Neural progenitor cell (in vitro differentiated cells): ENCODE data around the gene CRIM1.

Experiments used
- CTCF ChIP-seq: fragments of 200-600 bp; sonication (generic); IDR thresholded peaks from 2 replicates; pipeline ENCODE4 v1.5.1; 2017; ENCODE audit warnings: antibody characterized with exemption, mild to moderate bottlenecking
- EZH2phosphoT487 ChIP-seq: fragments of 200-600 bp; sonication (generic); IDR thresholded peaks from 2 replicates; pipeline ENCODE4 v1.6.1; 2017; ENCODE audit warnings: antibody characterized with exemption

- TF ChIP-seq CTCF, result no peak
- TF ChIP-seq EZH2phosphoT487, result no peak
These were observed 121.7 kb downstream of the CRIM1 start for GRCh38 chr2:36477315-36477714.
